GF-D8 (cell line): ENCODE measurements around the gene GRIK4.

Source experiments
- DNase-seq: peaks from one replicate; lab custom pipeline; 2025; lab: John Stamatoyannopoulos, UW

Gene GRIK4

DNA sequence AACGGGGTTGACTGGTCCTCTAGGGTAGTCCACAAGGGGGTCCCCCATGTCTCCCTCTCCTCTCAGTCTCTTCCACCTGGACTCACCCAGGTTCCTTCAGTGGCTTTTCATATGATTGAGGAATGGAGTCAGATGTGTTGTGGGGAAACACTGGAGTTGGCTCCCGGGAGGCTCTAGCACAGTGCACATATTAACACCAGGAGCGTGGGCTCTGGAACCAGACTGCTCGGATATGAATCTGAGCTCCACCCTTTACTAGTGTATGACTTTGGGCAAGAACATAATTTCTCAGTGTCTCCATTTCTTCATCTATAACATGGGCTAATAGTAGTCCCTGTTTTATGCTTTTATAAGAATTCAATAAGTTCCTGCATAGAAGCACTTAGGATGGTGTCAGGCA lies 157.0 kb downstream of the GRIK4 start:
- DNase-seq: no peak

DNA sequence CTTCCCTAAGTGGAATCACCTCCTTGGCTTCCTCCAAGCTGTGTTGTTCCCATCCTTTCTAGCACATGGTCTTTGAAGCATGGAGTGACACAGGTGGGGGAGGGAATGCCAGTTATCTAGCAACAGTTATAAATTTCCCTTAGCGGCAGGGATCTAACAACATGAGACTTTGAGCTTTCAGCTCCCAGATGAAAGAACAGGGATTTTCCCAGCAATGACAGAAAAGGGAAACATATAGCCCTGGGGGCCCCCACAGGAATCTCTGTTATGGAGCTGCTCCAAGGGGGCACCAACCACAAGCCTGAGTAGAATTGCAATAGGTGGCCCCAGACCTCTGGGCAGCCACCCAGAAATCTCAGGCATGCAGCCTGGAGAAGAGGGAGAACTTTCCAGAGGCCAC lies 163.0 kb downstream of the GRIK4 start:
- DNase-seq: no peak

DNA sequence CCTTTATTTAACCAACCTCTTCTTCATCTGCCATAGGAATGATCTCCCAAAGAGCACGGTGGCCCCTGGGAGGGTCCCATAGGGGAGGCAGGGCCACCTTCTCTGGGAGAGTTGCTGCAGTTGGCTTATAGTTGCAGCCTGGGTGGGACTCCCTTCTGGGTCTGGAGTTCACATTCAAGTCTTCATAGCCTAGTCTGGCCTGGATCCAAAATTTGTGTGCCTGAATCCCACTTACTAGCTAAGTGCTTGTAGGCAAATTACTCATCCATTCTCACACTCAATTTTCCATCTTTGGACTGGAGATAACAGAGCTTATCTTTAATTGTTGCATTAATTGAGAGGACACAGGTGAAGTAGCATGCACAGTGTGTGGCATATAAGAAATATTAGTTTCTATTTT lies 163.6 kb downstream of the GRIK4 start:
- no peak for DNase-seq

DNA sequence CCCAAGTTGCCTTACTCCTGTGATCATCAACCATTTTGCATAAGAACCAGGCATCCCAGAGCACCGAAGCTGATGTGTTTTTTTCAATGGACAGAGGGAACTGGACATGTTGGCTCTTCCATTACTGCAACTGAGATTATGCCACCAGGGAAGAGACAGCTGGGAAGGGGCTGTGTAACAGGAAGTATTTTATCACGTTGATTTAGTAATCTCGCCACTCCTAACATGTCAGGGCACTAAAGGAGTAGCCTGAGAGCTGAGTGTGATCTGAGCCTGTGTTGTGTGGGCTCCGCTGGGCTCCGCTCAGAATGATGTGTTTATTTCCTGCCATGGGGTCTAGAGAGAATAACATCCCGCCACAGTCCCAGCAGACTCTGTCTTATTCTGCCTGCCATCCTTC lies 165.4 kb downstream of the GRIK4 start:
- DNase-seq: no peak

DNA sequence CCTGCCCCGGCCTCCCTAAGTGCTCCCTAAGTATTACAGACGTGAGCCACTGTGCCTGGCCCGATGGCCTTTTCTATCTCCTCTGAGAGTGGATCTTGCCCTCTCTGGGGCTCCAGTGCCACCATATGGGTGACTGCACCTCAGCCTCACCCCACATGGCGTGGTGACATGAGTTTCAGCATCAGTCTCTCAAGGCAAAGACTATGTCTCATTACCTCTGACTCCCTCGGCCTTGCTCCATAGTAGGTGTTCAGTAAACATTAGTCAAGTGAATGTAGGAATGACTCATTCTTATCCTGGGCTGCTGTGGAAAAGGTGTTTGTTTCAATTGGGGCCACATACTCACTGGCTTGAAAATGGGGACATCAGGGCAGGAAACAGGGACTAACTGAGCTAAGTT lies 168.8 kb downstream of the GRIK4 start:
- DNase-seq: no peak

DNA sequence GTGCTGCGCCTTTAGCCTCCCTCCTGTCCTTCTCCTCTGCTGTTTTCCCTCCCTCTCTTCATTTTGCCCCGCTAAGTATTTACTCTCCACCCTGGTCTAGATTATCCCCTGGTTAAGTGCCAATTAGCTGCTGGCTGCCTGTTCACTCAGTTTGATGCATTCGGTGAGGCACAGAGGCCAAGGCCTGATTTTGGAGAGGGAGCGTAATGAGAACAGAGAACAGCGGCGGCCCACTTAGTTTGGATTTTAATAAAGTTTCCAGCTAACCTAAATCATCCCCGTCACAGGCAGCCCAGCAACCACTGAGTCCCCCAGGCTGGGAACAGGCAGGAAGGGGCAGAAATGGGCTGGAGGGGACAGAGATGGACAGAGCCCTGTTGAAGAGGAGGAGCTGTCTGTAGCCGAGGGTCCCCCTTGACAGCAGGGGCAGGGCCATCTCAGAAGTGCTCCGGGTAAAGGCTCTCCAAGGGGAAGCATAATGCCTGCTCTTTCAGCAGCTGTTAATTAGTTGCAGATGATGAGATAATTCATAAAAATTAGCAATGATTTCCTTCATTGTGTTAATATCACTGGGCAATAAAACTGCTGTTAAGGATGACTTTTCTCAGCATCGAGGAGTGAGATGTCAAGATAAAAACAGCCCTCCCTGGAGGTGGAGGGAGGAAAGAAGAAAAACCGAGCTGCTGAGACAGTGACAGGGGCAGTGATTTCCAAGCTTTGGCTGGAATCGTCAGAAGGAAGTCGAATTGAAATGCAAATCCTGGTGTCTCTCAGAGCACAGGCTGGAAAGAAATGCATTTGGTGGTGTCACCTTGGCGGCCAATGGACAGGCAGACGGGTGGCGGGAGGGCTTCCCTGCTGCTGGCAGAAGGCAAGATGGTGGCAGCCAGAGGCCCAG lies 170.1 kb downstream of the GRIK4 start:
- no peak for DNase-seq

DNA sequence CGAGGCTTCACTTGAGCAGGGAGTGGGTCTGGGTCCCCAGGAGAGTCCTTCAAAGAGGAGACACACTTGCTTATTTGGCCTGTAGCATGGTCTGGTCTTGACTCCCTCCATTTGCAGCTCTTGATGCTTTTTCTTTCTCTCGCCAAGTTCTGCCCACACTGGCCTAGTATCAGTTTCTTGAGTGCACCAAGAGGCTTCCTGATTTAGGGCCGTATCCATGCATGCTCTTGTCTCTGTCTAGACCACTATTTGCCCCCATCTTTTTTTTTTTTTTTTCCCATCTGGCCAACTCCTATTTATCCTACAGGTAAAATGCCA lies 170.7 kb downstream of the GRIK4 start:
- no peak for DNase-seq

DNA sequence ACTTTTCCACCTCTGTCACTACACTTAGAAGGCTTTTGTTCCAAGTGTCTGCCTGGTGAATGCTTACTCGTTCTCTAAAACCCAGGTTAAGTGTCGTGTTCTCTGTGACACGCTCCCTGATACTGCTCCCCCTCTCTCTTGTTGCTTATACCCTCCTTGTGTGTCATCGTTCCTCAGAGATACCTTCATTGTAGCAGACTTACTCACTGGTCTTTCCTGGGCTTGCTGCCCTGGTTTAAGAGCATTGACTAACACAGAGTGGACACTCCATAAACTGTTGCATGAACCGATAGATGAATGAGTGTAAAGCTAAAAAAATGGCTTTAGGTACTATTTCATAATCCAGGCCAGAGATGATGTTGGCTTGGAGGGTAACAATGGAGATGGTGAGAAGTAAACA lies 171.3 kb downstream of the GRIK4 start:
- no peak for DNase-seq

DNA sequence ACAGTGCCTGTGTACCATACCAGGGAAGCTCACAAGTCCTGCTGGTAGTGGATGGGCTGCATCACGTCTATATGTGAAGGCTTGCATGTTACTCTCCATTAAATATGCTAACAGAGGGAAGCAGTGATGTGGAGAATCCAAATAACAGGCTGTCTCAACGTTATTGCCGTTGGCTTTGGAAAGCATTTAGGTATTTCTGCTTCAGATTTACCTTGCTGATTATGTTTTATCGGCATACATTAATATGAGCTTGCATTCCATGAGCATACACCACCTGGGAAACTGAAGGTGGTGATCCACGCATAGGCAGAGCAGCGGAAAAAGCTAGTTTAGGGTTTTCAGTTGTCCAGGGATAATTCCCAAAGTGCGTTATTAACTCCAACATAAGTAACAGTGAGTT lies 175.0 kb downstream of the GRIK4 start:
- no peak for DNase-seq

DNA sequence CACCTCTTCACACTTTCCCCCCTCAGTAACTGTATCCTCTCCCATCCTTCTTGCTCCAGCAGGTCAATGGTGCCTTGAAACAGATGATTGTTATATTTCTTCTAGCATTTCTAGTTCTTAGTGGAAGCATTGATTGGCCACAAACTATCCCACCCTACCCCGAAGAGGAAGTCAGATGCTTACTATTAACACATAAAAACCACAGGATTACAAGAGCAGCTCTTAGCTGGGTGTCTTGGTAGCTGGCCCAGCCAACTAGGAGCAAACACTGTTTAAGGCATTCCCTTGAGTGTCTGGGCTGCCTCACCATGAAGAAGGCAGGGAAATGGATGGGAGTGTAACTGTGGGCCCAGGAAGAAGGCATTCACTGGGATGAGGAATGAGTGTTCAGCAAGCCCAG lies 176.6 kb downstream of the GRIK4 start:
- DNase-seq: no peak

DNA sequence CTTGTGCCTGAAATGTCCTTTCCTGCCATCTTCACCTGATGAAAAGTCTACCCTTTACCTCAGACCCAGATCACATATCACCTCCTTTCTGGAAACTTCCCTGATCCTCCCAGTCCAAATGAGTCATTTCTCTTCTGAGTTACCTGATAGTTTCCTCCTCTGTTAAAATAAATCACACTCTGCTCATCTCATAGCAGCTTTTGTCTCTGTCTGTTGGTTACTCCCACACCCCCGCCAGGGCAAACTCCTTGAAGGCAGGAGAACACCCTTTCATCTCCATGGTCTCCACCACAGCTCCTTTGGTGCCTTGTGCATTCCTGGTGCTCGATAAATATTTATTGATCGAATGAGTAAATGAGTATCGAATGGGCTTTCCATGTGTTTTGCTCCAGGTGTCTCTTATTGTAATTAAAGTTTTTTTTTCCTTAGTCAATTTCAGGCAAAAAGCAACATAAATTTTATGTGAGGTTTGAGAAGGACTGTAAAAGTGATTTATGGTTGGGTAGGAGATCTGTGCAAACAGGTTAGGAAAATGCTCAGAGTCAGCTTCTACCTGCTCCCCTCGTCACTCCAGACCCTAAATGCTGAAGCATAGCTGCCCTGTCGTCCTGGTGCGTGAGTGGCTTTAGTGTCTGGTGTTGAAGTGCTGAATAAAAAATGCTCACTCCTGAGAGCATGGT lies 178.2 kb downstream of the GRIK4 start:
- no peak for DNase-seq

DNA sequence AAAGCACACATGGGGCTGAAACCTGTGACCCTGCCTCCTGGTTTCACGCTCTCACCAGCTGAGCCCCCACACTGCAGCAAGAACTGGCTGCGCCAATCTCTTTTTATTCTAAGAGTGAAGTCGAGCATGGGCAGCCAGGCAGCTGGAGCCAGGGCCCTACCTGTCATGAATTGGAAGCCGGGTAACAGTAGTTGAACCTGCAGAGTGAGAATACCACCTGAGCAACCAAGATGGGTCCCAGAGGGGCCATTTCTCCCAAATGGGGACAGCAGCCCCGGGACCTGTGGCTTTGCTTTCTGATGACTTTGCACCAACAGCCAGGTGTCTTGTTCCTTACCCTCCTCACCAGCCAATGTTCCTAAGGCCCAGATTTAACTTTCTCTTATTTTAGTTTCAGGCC lies 178.9 kb downstream of the GRIK4 start:
- DNase-seq: no peak

DNA sequence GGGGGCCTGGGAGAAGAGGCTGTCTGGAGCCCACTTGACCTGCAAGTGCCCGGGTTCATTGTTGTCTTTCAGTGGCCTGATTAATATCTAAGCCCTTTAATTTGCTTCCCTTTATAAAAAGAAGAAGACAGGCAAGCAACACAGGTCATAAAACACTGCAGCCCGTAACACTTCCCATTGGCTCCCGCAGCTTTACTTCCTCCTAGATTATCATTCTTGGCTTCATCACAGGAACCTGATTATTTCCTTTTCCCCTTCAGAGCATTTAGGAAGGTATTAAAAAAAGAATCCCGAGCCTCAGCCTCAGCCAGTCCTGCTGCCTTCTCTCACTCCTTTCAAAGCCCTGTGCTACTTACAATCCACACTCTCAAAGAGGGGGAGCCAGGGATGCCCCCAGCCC lies 183.2 kb downstream of the GRIK4 start:
- DNase-seq: peak; percentile 49

DNA sequence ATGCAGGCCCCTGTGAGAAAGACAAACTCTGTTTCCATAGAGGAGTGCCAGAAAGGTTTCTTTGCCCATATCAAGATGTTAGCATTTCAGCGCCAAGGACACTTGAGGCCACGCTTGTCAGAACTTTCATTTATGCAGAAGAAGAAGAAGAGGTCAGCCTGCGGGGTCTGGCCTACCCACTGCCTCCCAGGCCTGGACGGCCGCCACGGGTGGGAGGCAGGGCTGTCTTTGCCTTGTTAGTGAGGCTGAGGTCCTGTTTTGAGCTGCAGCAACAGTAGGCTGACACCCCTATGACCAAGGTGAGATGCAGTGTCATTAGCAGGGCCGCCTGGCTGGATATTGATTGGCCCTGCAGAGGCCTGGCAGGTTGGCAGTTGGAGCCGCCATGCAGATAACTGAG lies 183.9 kb downstream of the GRIK4 start:
- DNase-seq: no peak

DNA sequence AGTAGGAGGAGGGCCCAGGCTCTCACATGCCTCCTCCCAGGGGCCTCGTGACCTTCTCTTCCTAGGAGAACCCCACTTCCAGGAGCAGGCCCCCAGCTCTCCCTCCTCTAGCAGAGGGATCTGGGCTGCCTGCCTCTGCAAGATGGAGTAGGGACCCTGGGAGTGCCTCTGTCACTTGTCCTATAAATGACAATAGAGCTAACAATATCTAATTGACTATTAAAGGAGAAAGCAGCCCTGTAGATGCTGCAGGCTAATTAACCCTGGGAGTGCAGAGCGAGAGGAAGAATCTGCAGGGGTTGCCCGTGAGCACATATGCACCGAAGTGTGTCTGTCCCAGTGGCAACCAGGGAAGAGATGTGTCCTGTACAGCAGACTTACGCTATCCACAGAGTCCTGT lies 184.4 kb downstream of the GRIK4 start:
- no peak for DNase-seq

DNA sequence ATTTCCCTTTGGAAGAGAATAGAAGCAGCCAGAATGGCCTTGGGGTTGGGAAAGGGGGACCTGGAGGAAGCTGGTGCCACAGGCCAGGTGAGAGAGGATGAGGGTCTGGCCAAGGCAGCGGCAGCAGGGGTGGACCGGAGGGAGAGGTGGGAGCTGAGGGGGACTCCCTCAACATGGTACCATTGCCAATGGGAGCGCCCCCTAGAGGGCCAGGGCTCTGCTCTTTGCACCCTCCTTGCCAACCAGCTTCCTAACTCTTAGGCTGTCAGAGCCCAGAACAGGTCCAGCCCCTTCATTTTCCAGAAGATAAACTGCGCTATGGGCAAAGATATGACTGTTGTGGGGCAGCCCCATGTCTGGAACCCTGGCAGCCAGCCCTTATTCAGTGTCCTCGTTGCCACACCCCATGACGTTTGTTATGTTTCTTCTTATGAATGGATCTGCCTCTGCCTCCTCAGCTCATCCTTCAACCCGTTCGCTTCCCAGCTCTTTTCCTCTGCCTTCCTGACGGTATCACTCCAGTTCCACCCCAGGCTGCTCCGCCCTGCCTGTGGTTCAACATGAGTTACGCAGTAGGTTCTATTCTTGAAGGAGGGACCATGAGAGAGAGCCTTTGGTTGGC lies 185.2 kb downstream of the GRIK4 start:
- DNase-seq: no peak

DNA sequence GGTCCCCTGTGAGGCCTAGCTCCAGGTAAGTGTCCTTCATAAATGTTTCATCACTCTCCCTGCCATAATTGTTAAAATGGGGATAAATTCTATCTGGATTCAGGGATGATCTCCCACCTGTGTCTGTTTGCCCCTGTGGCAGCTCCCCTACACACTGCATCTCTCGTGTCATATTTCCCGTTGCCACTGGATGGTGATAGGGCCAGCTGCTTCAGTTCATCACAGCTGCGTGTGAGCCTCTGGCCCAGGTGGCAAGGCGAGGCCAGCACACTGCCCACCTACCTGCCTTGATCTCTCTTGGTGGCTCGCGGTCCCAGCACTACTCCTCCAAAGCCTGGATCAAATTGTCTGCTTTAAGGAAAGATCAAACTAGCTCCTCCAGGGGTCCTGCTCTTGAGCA lies 187.4 kb downstream of the GRIK4 start:
- DNase-seq: no peak

DNA sequence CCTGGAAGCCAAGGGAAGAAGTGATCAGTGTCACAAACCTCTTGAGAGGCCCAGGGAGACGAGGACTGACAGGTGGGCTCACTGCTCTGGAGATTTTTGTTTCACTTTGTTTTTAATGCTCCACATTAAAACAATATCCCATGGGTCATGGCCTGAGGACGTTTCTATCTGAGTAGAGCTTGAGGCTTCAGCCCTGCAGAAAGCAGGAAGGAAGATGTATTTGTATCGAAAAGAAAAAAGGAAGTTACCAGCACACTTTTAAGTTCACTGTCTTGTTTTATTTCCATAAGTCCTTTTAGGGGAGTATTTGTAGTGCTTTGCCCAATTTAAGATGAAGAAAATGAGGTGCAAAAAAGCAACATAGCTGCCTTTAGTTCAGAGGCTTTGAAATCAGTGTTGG lies 191.1 kb downstream of the GRIK4 start:
- no peak for DNase-seq

DNA sequence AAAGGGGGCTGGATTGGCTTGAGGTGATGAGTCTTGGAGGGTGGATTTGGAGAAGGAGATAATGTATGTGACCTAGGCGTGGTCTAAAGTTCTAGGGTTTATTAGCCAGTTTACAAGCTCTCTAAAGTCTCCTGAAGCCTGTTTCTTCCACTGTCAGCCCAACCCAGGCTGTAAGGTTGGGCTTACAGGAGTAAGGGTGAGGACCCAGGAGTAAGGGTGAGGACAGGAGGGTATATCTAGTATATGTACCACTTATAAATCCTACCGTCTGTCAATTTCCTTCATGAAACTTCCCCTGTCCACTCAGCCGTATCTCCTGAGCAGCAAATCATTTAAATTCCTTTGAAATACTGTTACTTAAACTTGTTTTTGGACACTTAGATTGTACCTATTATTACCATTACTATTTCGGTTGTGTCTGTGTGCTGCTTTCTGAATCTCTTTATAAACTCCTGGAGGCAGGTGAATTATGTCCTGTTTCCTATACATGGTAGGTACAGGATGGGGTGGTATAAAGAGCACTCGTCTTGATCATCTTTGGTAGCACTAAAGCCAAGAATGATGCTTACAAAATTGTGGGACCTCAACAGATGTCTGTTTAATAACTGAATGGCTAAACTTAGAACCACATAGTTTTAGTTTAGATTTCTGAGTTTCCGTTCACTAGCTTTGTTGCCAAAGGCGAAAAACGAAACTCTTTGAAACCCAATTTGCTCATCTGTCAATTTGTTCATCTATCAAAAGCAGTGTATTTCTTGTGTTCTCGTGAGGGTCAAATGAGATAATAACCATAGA lies 192.0 kb downstream of the GRIK4 start:
- no peak for DNase-seq

DNA sequence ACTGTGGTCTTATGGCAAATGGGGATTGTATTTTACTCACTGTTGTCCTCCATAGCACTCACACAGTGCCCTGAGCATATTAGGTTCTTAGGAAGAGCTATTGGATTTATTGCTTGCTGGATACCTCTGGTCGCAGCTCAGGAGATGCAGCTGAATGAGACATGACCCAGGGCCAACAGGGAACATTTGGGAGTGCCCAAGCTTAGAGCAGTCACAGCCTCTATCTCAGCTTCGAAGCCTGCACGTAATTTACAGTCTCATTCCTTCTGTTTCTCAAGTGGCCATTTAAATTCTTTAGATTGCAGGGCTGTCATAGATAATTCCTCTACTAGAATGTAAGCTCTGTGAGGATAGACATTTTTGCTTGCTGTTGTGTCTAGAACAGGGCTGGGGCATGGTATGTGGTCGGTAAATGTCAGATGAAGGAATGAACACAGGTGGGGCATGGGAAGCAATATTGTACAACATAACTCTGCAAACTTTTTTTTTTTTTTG lies 192.8 kb downstream of the GRIK4 start:
- DNase-seq: no peak

DNA sequence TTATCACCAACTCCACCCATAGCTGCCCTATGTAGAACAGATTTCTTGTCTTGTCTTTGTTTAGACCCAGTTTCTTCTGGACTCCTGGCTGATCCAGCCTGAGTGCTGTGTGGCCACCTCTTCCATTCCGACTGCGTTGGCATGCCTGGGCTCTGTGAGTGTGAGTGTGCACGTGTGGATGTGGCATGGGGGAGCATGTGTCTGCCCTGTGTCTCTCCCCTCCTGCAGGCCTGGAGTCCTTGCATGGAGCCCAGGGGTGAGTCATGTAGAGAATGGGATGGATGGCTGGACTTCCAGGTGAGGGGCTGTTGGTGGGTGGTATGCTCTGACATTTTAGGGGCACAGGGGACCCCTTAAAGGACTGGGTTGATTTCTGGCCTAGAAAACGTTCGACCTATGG lies 194.7 kb downstream of the GRIK4 start:
- DNase-seq: no peak

DNA sequence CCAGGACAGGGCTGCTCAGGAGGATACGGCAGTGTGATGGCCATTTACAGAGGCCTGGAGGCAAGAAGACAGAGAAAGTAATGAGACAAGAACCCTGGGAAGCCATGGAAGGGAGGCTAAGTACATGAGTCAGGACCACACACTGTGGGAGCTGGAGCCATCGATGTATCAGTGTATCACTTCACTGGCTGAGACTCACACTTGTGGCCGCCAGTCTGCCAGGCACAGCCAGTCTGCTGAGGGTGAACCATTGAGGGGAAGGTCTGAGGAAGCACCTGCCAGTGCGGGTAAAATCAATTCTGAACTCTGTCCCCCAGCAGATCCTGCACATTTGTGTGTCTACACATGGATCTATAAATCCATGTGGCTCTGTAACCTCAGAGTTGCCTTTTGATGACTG lies 195.6 kb downstream of the GRIK4 start:
- DNase-seq: no peak
